Thyroid gland (tissue), 4 donors: ENCODE measurements around the gene DIO1. TPM values are rescaled to one million over a fixed set of nuclear protein-coding genes. Genes with fewer than 3 reads are reported as not detected.

Source experiments
- DNase-seq, 2 donors: peaks; one replicate each; pipeline ENCODE4 v3.0.0-alpha.2; 2019
- H3K27ac ChIP-seq, 3 donors: fragments of 200-600 bp; sonication (generic); 1 replicate in 2 of 3; 2 replicates in 1 of 3; pipeline ENCODE4 v1.5.1; 2016 to 2019; ENCODE audit warnings: mild to moderate bottlenecking in 1 of 3, moderate library complexity in 1 of 3
- H3K27me3 ChIP-seq: fragments of 200-600 bp; sonication (generic); one replicate; pipeline ENCODE4 v1.5.1; 2019
- H3K36me3 ChIP-seq, 2 donors: fragments of 200-600 bp; sonication (generic); one replicate each; pipeline ENCODE4 v1.5.1; 2016 to 2019
- H3K4me1 ChIP-seq, 2 donors: fragments of 200-600 bp; sonication (generic); one replicate each; pipeline ENCODE4 v1.5.1; 2017 to 2019
- H3K4me3 ChIP-seq, 3 donors: fragments of 200-600 bp; sonication (generic); replicated peaks in 1 of 3; 1 replicate in 2 of 3; 2 replicates in 1 of 3; pipeline ENCODE4 v1.5.1; 2016; ENCODE audit warnings: mild to moderate bottlenecking in 1 of 3
- H3K9me3 ChIP-seq: fragments of 200-600 bp; sonication (generic); one replicate; pipeline ENCODE4 v1.5.1; 2017
- POLR2A ChIP-seq, 2 donors: fragments of 450-650 bp; IDR thresholded peaks; one replicate each; pipeline ENCODE4 v1.6.1; 2017; ENCODE audit warnings: antibody characterized with exemption in 2 of 2, mild to moderate bottlenecking in 2 of 2, moderate library complexity in 1 of 2
- WGBS, 2 donors: methylation state at CpG; one replicate each; pipeline ENCODE4 v1.1.5; 2017; 5-methylcytosine and 5-hydroxymethylcytosine counted together
- intact Hi-C: fragments of 100-400 bp; cut with DNase I; formaldehyde crosslinking; loops from one replicate; pipeline ENCODE4 v1.15.1; 2023
- total RNA-seq, 4 donors: library from RNA; depleted of rRNA; stranded (reverse); fragments of >200 nt; gene quantifications; one replicate each; pipeline ENCODE4 v1.2.3, GENCODE V29; 2016
- TF ChIP-seq, protein P1 (sequence below), 6 experiments: fragments of 200-600 bp in 3 of 6; fragments of 450-650 bp in 3 of 6; sonication (generic) in 3 of 6; IDR thresholded peaks; one replicate each; pipeline ENCODE4 v1.5.1; 2016 to 2019; ENCODE audit warnings: antibody characterized with exemption in 6 of 6, mild to moderate bottlenecking in 2 of 6, inconsistent platforms in 1 of 6, moderate library complexity in 1 of 6

Gene DIO1
- total RNA-seq, 4 donors from 2014 or later, result 219 to 492 (median 343) TPM

GRCh38 chr1:53860967-53861411 is 33.0 kb upstream of the DIO1 start:
- peaks cover 41 to 48% of the 10 kb centered on the region in 2 donors for H3K36me3 ChIP-seq
- TF ChIP-seq POLR2A (IDR thresholded peaks at IDR 0.05), result no peak
- TF ChIP-seq, protein P1, sequence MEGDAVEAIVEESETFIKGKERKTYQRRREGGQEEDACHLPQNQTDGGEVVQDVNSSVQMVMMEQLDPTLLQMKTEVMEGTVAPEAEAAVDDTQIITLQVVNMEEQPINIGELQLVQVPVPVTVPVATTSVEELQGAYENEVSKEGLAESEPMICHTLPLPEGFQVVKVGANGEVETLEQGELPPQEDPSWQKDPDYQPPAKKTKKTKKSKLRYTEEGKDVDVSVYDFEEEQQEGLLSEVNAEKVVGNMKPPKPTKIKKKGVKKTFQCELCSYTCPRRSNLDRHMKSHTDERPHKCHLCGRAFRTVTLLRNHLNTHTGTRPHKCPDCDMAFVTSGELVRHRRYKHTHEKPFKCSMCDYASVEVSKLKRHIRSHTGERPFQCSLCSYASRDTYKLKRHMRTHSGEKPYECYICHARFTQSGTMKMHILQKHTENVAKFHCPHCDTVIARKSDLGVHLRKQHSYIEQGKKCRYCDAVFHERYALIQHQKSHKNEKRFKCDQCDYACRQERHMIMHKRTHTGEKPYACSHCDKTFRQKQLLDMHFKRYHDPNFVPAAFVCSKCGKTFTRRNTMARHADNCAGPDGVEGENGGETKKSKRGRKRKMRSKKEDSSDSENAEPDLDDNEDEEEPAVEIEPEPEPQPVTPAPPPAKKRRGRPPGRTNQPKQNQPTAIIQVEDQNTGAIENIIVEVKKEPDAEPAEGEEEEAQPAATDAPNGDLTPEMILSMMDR (IDR thresholded peaks at IDR 0.05), result peak; percentile 45 to 78 (median 61)
- no peaks in the 10 kb centered on the region for H3K4me1 ChIP-seq
- intact Hi-C loops, result no loop called here
- no peaks in the 10 kb centered on the region for H3K9me3 ChIP-seq
- DNase-seq, result peak; percentile 30 to 52
- H3K4me3 ChIP-seq, result no peak overlapping the region
- no peak overlapping the region for H3K27ac ChIP-seq
- no peaks in the 10 kb centered on the region for H3K27me3 ChIP-seq

GRCh38 chr1:53862507-53862906 is 31.5 kb upstream of the DIO1 start:
- 72 to 74% methylated on average over 7 of the region's 7 CpGs for WGBS, 2 donors
- intact Hi-C loops, result no loop called here
- Histone ChIP-seq H3K36me3 (peaks cover 35 to 45% of the 10 kb centered on the region in 2 donors), H3K4me3 (no peak overlapping the region), H3K27me3 (no peaks in the 10 kb centered on the region), H3K9me3 (no peaks in the 10 kb centered on the region), H3K27ac (no peak overlapping the region), H3K4me1 (no peaks in the 10 kb centered on the region)
- TF ChIP-seq POLR2A (IDR thresholded peaks at IDR 0.05), result no peak
- TF ChIP-seq, protein P1 (IDR thresholded peaks at IDR 0.05), result no peak
- DNase-seq, result no peak

GRCh38 chr1:53868565-53868964 is 25.4 kb upstream of the DIO1 start:
- intact Hi-C loops, result no loop called here
- Histone ChIP-seq H3K27ac (no peak overlapping the region), H3K4me1 (no peaks in the 10 kb centered on the region), H3K36me3 (peaks cover 53 to 62% of the 10 kb centered on the region in 2 donors), H3K4me3 (no peak overlapping the region), H3K27me3 (no peaks in the 10 kb centered on the region), H3K9me3 (no peaks in the 10 kb centered on the region)
- no peak for DNase-seq
- 92 to 96% methylated on average over 1 of the region's 1 CpG for WGBS, 2 donors
- TF ChIP-seq, protein P1 (IDR thresholded peaks at IDR 0.05), result no peak
- no peak for TF ChIP-seq POLR2A (IDR thresholded peaks at IDR 0.05)

- H3K4me3 ChIP-seq, result no peak overlapping the region
- H3K4me1 ChIP-seq, result no peaks in the 10 kb centered on the region
- H3K9me3 ChIP-seq, result no peaks in the 10 kb centered on the region
- TF ChIP-seq, protein P1 (IDR thresholded peaks at IDR 0.05), result no peak
- no peak for TF ChIP-seq POLR2A (IDR thresholded peaks at IDR 0.05)
- no peaks in the 10 kb centered on the region for H3K27me3 ChIP-seq
- peaks cover 47 to 53% of the 10 kb centered on the region in 2 donors for H3K36me3 ChIP-seq
- no peak for DNase-seq
- intact Hi-C loops, result no loop called here
- WGBS, 2 donors, result 90 to 92% methylated on average over 11 of the region's 11 CpGs
- no peak overlapping the region for H3K27ac ChIP-seq
Measured at GRCh38 chr1:53869454-53870117, 24.4 kb upstream of the DIO1 start.

- DNase-seq, result no peak
- TF ChIP-seq, protein P1 (IDR thresholded peaks at IDR 0.05), result no peak
- TF ChIP-seq POLR2A (IDR thresholded peaks at IDR 0.05), result no peak
- no peak overlapping the region for H3K4me3 ChIP-seq
- no peaks in the 10 kb centered on the region for H3K27me3 ChIP-seq
- peaks cover 45 to 54% of the 10 kb centered on the region in 2 donors for H3K36me3 ChIP-seq
- H3K9me3 ChIP-seq, result no peaks in the 10 kb centered on the region
- WGBS, 2 donors, result 84% methylated on average over 4 of the region's 4 CpGs
- intact Hi-C loops, result no loop called here
- no peak overlapping the region for H3K27ac ChIP-seq
- no peaks in the 10 kb centered on the region for H3K4me1 ChIP-seq
Measured at GRCh38 chr1:53871221-53871620, 22.8 kb upstream of the DIO1 start.
